HL-60 (cell line): ENCODE data around the gene ATP2B2.

ENCODE experiments used
- CTCF ChIP-seq: IDR thresholded peaks from one replicate; pipeline ENCODE4 v1.5.1; 2011; ENCODE audit warnings: low read length, control low read depth, inconsistent platforms; ENCODE audit not compliant: insufficient read depth
- POLR2AphosphoS5 ChIP-seq: IDR thresholded peaks from 2 replicates; pipeline ENCODE4 v1.6.1; 2012; ENCODE audit warnings: low read depth

DNA sequence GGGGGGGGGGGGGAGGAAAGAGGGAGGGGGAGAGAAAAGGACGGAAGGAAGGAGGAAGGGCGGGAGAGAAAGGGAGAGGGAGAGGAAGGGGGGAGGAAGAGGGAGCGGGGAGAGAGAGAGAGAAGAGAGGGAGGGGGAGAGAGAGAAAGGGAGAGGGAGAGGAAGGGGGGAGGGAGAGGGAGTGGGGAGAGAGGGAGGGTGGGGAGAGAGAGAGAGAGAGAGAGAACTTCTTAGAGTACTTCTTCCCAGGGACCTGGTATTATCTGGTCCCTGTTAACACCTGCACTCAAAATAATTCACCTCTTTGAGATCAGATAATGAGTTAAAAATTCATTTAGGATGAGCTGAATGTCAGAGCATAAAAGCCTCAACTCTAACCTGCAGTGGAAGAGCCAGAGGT lies 185.6 kb downstream of the ATP2B2 start:
- no peak for TF ChIP-seq CTCF
- TF ChIP-seq POLR2AphosphoS5: no peak
